HEK293 (cell line): ENCODE measurements around the gene AP2M1.

Experiments used
- BCL11A ChIP-seq: fragments of 450-650 bp; formaldehyde crosslinking; IDR thresholded peaks from 2 replicates; pipeline ENCODE4 v1.5.1; 2016; ENCODE audit warnings: low read depth, missing biosample characterization, missing genetic modification characterization
- CTCF ChIP-seq: fragments of 450-650 bp; formaldehyde crosslinking; IDR thresholded peaks from 2 replicates; pipeline ENCODE4 v1.5.1; 2016; ENCODE audit warnings: missing biosample characterization, missing genetic modification characterization
- GLIS2 ChIP-seq: fragments of 450-650 bp; formaldehyde crosslinking; IDR thresholded peaks from 2 replicates; pipeline ENCODE4 v1.5.1; 2016; ENCODE audit warnings: missing biosample characterization, missing genetic modification characterization
- SETDB1 ChIP-seq: IDR thresholded peaks from one replicate; pipeline ENCODE4 v1.6.1; 2017; ENCODE audit warnings: mild to moderate bottlenecking, low read length, moderate library complexity, mixed read lengths; ENCODE audit not compliant: insufficient read length
- TCF7L2 ChIP-seq: IDR thresholded peaks from 2 replicates; pipeline ENCODE4 v1.6.1; 2011; ENCODE audit warnings: low read depth, mild to moderate bottlenecking, inconsistent platforms, low read length, moderate library complexity, borderline replicate concordance
- ZNF114 ChIP-seq: fragments of 450-650 bp; formaldehyde crosslinking; IDR thresholded peaks from 2 replicates; pipeline ENCODE4 v1.5.0; 2017; ENCODE audit warnings: missing biosample characterization, missing genetic modification characterization
- ZNF280C ChIP-seq: fragments of 450-650 bp; formaldehyde crosslinking; IDR thresholded peaks from 2 replicates; pipeline ENCODE4 v1.5.1; 2016; ENCODE audit warnings: missing biosample characterization, missing genetic modification characterization
- ZNF324 ChIP-seq: fragments of 450-650 bp; formaldehyde crosslinking; IDR thresholded peaks from 2 replicates; pipeline ENCODE4 v1.5.1; 2016; ENCODE audit warnings: missing biosample characterization, missing genetic modification characterization
- ZNF514 ChIP-seq: fragments of 450-650 bp; formaldehyde crosslinking; IDR thresholded peaks from 2 replicates; pipeline ENCODE4 v1.5.1; 2016; ENCODE audit warnings: missing biosample characterization, missing genetic modification characterization
- ZNF747 ChIP-seq: fragments of 450-650 bp; formaldehyde crosslinking; IDR thresholded peaks from 2 replicates; pipeline ENCODE4 v1.5.1; 2016; ENCODE audit warnings: missing biosample characterization, missing genetic modification characterization
- ZNF768 ChIP-seq: fragments of 450-650 bp; formaldehyde crosslinking; IDR thresholded peaks from 2 replicates; pipeline ENCODE4 v1.5.1; 2018; ENCODE audit warnings: missing biosample characterization, mild to moderate bottlenecking, missing genetic modification characterization

GRCh38 chr3:184145751-184146270, 28.8 kb upstream of the AP2M1 start:
- TF ChIP-seq CTCF (tag by site-specific recombination), result no peak
- TF ChIP-seq ZNF280C (tag by site-specific recombination), result no peak
- TF ChIP-seq ZNF768, result no peak
- no peak for TF ChIP-seq ZNF324
- no peak for TF ChIP-seq SETDB1
- no peak for TF ChIP-seq ZNF514
- no peak for TF ChIP-seq ZNF114
- TF ChIP-seq ZNF747 (tag by site-specific recombination), result no peak
- TF ChIP-seq BCL11A, result no peak
- TF ChIP-seq TCF7L2, result no peak
- no peak for TF ChIP-seq GLIS2
